ENCODE results near the gene PDPK1.

DNA sequence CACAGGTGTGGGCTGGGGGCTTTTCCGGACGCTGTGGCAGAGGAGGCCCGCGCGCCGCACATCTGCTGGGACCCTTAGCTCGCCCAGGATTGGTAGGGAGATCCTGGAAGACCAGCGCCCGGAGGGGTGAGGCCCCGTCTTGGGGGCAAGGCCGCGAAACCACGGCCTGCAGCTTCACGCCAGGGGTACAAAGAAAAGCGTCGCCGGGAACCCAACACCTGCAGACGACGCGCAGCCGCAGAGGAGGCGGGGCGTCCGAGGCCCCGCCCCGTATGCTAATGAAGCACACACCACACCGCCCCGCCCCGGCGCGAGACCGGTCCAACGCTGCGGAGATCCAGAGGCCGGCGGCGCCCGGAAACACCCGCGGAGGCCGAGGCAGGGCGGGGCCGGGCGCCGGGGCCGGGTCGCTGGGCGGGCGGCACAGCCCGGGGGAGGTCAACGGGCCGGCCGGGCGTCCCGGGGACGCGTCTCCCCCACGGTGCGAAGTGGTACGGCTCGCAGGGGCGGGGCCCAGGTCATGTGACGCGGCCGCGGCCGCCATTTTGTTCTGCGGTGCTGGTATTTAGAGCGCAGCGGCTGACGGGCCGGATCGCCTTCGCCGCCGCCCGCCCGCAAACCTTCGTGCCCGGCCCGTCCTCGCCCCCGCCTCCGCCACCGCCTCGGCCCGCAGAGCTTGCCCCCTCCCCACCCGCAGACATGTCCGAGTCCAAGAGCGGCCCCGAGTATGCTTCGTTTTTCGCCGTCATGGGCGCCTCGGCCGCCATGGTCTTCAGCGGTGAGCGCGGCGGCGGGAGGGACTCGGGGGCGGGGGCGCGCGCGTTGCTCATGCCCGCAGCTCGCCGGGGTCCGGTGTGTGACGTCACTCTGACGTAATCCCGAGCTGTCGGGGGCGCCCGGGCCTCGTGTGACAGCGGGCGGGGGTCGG, 24.2 kb upstream of the PDPK1 start, which contains the start of gene ATP6V0C:
- TF ChIP-seq, protein P1, sequence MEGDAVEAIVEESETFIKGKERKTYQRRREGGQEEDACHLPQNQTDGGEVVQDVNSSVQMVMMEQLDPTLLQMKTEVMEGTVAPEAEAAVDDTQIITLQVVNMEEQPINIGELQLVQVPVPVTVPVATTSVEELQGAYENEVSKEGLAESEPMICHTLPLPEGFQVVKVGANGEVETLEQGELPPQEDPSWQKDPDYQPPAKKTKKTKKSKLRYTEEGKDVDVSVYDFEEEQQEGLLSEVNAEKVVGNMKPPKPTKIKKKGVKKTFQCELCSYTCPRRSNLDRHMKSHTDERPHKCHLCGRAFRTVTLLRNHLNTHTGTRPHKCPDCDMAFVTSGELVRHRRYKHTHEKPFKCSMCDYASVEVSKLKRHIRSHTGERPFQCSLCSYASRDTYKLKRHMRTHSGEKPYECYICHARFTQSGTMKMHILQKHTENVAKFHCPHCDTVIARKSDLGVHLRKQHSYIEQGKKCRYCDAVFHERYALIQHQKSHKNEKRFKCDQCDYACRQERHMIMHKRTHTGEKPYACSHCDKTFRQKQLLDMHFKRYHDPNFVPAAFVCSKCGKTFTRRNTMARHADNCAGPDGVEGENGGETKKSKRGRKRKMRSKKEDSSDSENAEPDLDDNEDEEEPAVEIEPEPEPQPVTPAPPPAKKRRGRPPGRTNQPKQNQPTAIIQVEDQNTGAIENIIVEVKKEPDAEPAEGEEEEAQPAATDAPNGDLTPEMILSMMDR (conservative IDR thresholded peaks at IDR 0.05; ENCODE audit: low read length) = no peak
- no peak for TF ChIP-seq EZH2phosphoT487 (IDR thresholded peaks at IDR 0.05; ENCODE audit: borderline replicate concordance)

All from Loucy (cell line).